NCI-H2171 (cell line): ENCODE results near the gene SHROOM3.
"Not testable (repeated sequence)": the region's sequence is repeated elsewhere in the genome, so short reads cannot be mapped to it uniquely, and the experiment has no call there.

Source experiments
- DNase-seq: peaks from one replicate; lab custom pipeline; 2025; lab: John Stamatoyannopoulos, UW

The SHROOM3 gene

GRCh38 chr4:76723924-76724323 lies 288.9 kb downstream of the SHROOM3 start:
- no peak for DNase-seq

DNA sequence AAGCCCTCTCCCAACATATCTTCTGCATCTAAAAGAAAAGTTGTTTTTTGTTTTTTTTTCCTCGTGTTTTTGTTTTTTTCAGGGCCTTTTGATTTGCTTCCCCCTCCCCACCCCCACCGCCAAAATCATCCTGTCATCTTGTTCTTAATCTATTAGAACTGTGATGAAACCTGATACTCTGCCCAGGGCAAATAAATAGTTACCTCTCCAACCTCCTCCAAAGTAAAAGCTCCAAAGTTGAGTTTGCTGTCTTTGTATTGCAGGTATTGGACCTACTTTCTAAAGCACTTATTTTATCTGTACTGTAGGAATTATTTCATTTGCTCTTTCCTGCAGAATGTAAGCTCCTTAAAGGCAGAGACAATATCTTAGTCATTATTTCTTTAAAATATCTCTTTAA lies 290.0 kb downstream of the SHROOM3 start:
- no peak for DNase-seq

DNA sequence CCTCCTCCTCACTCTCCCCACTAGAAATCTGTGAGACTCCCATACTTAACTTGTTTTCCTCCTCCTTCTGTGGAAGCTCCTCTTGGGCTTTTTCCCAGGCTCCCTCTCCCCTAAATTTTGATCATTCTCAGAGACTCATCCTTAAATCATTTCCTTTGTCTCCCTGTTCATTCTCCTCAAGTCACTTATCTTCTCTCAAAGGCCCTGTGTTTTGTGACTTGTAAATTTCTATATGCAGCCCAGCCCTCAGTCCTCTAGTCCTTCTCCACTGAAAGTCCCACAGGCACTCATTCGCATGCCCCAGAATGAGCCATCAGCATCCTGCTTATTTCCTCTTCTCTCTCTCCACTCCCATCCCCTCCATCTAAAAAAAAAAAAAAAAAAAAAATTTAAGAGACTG lies 291.1 kb downstream of the SHROOM3 start:
- no peak for DNase-seq

- no peak for DNase-seq
These were observed 291.6 kb downstream of the SHROOM3 start for GRCh38 chr4:76726631-76727030.

DNA sequence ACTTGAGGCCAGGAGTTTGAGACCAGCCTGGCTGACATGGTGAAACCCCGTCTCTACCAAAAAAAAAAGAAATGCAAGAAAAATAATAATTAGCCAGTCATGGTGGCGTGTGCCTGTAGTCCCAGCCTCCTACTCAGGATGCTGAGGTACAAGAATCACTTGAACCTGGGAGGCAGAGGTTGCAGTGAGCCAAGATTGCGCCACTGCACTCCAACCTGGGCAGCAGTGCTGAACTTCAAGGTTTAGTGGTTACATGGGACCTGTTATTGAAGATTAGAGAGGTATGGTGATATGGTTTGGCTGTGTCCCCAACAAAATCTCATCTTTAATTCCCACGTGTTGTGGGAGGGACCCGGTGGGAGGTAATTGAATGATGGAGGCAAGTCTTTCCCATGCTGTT lies 292.9 kb downstream of the SHROOM3 start:
- not testable (repeated sequence) for DNase-seq

DNA sequence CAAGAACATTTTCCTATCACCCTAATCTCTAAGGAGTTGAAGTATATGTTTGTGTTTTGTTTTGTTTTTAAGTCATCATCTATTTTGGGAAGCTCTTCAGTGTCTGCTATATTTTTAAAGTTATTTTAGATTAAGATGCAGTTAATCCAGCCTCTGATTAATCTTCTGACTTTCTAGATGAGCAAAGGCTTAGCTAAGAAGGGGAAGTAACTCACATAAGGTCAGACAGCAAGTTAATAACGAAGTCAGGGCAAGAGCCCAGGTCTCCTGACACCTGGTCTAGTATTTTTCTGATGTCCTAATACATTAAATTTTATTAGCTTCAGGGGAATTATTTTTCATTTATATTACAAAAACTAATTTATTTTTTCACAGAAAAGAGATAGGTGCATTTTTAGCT lies 294.4 kb downstream of the SHROOM3 start:
- DNase-seq, result no peak

DNA sequence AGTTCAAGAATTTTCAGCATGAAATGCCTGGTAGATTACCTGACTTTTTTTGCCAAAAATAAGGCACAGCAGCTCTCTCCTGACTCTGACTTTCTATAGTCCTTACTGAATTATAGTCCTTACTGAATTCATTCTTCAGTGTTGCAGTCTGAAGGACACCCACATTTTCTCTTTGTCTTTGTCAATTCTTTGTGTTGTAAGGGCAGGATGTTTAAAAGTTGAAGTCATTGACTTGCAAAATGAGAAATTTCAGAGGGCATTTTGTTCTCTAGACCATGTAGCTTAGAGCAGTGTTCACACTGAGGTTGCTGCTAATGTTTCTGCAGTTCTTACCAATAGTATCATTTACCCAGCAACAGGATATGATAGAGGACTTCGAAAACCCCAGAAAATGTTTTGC lies 295.0 kb downstream of the SHROOM3 start:
- DNase-seq, result no peak

GRCh38 chr4:76732246-76732645 lies 297.2 kb downstream of the SHROOM3 start:
- no peak for DNase-seq

DNA sequence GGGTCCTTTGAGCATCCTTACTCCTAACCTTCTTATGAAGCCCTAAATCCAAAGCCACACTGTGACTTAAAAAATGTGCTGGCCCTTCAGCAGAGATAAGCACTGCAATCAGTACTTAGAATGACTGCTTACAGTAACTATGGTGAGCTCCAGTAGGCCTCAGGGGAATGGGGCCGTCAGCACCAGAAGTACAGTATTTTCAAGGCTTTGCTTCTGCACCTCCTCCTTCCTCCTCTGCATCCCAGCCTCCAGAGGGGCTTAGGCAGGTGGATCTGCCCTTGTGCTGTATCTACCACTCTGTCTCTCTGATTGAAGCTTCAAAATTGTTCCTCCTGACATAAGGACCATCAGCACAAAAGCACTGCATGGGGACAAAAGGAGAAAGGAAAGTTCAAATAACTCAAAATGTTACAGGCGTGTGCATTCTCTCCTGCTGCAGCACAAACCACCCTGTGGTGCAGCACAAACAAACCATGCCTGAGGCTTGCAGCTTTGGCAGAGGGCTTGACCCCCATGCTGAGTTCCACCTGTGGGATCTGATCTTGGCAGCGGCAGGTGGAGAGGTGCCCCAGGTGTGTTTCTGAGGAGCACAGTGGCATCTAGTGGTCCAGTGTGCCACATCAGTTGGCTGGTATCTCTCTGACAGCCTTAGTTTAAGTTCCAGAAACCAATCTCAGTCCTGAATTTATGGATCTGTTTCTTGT lies 298.2 kb downstream of the SHROOM3 start:
- DNase-seq, result no peak

- DNase-seq, result no peak
These were observed 301.4 kb downstream of the SHROOM3 start for GRCh38 chr4:76736414-76736813.

DNA sequence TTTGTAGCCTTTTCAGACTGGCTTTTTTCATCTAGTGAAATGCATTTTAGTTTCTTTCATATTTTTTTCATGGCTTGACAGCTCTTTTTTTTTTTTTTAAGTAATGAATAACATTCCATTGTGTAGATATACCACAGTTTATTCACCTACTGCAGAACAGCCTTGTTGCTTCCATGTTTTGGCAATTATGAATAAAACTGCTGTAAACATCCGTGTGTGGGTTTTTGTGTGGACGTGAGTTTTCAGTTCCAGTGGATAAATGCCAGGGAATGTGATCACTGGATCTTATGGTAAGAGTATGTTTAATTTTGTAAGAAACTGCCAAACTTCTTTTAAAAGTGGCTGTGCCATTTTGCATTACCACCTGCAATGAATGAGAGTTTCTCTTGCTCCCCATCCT lies 302.2 kb downstream of the SHROOM3 start:
- no peak for DNase-seq

DNA sequence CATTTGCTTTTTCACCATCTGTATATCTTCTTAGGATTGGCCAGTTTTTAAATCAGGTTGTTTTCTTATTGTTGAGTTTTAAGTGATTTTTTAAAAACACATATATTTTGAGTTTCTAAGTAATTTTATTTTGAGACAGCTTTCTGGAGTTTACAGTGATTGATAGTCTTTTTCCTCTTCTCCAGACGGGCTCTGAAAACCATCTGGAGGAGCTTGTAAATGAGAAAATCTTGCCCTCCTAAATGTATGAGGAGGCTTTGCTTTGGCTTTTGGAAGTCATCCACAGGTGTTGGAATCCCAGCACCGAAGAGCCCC lies 302.7 kb downstream of the SHROOM3 start:
- no peak for DNase-seq

- no peak for DNase-seq
These were observed 303.3 kb downstream of the SHROOM3 start for GRCh38 chr4:76738086-76738931.

GRCh38 chr4:76740192-76740591 lies 305.2 kb downstream of the SHROOM3 start:
- DNase-seq, result no peak

DNA sequence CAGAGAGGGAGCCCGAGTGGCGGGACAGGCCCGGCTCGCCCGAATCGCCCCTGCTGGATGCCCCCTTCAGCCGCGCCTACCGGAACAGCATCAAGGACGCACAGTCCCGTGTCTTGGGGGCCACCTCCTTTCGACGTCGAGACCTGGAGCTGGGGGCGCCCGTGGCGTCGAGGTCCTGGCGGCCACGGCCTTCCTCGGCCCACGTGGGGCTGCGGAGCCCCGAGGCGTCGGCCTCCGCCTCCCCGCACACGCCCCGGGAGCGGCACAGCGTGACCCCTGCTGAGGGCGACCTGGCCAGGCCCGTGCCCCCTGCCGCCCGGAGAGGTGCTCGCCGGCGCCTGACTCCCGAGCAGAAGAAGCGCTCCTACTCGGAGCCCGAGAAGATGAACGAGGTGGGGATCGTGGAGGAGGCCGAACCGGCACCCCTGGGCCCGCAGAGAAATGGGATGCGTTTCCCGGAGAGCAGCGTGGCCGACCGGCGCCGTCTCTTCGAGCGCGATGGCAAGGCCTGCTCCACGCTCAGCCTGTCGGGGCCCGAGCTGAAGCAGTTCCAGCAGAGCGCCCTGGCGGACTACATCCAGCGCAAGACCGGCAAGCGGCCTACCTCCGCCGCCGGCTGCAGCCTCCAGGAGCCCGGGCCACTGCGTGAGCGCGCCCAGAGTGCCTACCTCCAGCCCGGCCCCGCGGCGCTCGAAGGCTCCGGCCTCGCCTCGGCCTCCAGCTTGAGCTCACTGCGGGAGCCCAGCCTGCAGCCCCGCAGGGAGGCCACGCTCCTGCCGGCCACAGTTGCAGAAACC lies 306.0 kb downstream of the SHROOM3 start:
- DNase-seq, result no peak

GRCh38 chr4:76741663-76742020 lies 306.6 kb downstream of the SHROOM3 start:
- no peak for DNase-seq

DNA sequence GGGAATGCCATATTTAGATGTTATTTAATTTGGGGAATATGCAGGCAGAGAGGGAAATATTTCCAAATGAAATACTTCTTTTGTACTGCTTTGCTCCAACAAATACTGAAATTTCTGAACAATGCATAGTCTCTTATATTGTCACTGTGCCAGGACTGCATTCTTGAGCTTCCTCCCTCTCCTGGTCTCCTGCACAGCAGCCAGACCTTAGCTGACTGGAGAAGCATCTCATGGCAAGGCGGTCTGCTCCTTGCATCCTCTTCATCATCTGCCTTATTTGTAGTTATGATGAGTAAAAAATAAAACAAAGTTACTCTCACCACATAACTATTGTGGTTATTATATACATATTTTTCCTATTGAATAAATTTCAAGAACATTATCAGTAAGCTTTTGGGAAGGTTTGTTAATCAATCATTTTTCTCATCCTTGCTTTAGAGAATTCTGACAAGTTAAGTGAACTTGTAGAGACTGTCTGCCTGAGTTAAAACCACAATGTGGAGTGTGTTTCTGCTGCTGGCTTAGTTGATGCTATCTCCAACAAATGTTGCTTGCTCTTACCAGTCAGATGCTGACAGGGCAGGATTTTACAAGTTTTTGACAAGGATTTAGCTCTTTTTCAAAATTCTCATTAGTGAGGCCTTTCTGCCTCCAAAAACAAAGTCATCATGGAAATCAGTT lies 309.4 kb downstream of the SHROOM3 start:
- DNase-seq, result no peak

- DNase-seq, result no peak
These were observed 310.2 kb downstream of the SHROOM3 start for GRCh38 chr4:76745240-76745639.

GRCh38 chr4:76747563-76747962 lies 312.5 kb downstream of the SHROOM3 start:
- DNase-seq, result no peak

DNA sequence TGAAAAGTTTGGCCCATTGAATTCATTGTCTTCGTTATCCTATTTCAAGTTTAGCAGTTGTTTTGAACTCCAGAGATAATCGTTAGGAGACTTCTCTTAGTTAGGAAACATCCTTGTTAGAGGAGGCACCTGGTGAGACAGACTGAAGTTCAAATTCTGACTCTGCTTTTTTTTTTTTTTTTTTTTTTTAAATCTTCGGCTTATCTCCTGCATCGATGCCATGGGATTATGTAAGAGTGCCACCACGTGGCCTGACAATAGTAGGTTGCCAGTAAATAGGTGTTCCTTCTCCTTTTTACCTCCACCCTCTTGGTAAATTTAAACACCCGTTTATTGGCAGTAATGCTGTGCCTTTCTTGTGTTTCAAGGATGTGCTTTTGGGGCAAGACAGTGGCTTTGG lies 313.6 kb downstream of the SHROOM3 start:
- DNase-seq, result no peak

- DNase-seq, result no peak
These were observed 314.3 kb downstream of the SHROOM3 start for GRCh38 chr4:76749355-76749754.

GRCh38 chr4:76750716-76751115 lies 315.7 kb downstream of the SHROOM3 start:
- DNase-seq, result no peak
